Prostate gland (tissue), 2 donors: ENCODE results near the gene ATG16L2. TPM values are rescaled to one million over a fixed set of nuclear protein-coding genes. Genes with fewer than 3 reads are reported as not detected.

ENCODE experiments used
- DNase-seq: peaks from one replicate; pipeline ENCODE4 v3.0.0-alpha.2; 2019; ENCODE audit warnings: low spot score
- H3K27ac ChIP-seq, 2 donors: fragments of 200-600 bp; sonication (generic); 2 replicates each; pipeline ENCODE4 v1.5.1; 2017 to 2019
- H3K27me3 ChIP-seq: fragments of 200-600 bp; sonication (generic); replicated peaks from 2 replicates; pipeline ENCODE4 v1.5.1; 2019; ENCODE audit not compliant: insufficient read depth
- H3K36me3 ChIP-seq, 2 donors: fragments of 200-600 bp; sonication (generic); 1 replicate in 1 of 2; 2 replicates in 1 of 2; pipeline versions ENCODE4 v1.5.1 to v1.8.1; 2017 to 2019
- H3K4me1 ChIP-seq: fragments of 200-600 bp; sonication (generic); replicated peaks from 2 replicates; pipeline ENCODE4 v1.5.1; 2019
- H3K4me3 ChIP-seq, 2 donors: fragments of 200-600 bp; sonication (generic); 2 replicates each; pipeline ENCODE4 v1.5.1; 2017 to 2019
- H3K9me3 ChIP-seq: fragments of 200-600 bp; sonication (generic); 2 replicates; pipeline ENCODE4 v1.5.1; 2017
- POLR2A ChIP-seq: fragments of 450-650 bp; IDR thresholded peaks from one replicate; pipeline ENCODE4 v1.6.1; 2016; ENCODE audit warnings: antibody characterized with exemption, mild to moderate bottlenecking
- POLR2AphosphoS5 ChIP-seq: sonication (generic); formaldehyde crosslinking; IDR thresholded peaks from one replicate; pipeline ENCODE4 v1.6.1; 2017; ENCODE audit warnings: antibody characterized with exemption
- WGBS: methylation state at CpG from one replicate; pipeline ENCODE4 v1.1.5; 2018; 5-methylcytosine and 5-hydroxymethylcytosine counted together
- intact Hi-C: fragments of 100-400 bp; cut with DNase I; formaldehyde crosslinking; loops from one replicate; pipeline ENCODE4 v1.14.2; 2022
- total RNA-seq, 2 donors: library from RNA; depleted of rRNA; stranded (reverse); fragments of >200 nt; gene quantifications; one replicate each; pipeline ENCODE4 v1.1.0, GENCODE V29; 2016
- TF ChIP-seq, protein P1 (sequence below), 4 experiments: fragments of 200-600 bp in 2 of 4; fragments of 450-650 bp in 2 of 4; sonication (generic) in 2 of 4; IDR thresholded peaks; 1 replicate in 3 of 4; 2 replicates in 1 of 4; pipeline ENCODE4 v1.5.1; 2016 to 2019; ENCODE audit warnings: antibody characterized with exemption in 4 of 4, mild to moderate bottlenecking in 2 of 4, moderate library complexity in 2 of 4

The ATG16L2 gene
- total RNA-seq, 2 donors from 2014 or later, result 27.5 to 29.7 TPM

DNA sequence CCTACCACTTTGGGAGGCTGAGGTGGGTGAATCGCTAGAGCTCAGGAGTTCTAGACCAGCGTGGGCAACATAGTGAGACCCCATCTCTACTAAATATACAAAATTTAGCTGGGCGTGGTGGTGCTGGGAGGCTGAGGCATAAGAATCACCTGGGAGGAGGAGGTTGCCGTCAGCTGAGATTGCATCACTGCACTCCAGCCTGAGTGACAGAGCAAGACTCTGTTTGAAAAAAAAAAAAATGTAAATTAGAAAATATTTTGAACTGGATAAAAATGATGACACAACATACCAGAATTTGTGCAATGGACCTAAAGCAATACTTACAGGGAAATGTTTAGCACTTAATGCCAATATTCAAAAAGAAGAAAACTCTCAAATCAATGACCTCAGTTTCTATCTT lies 46.4 kb downstream of the ATG16L2 start:
- no peaks in the 10 kb centered on the region for H3K36me3 ChIP-seq
- no peak for DNase-seq
- H3K27me3 ChIP-seq, result no peaks in the 10 kb centered on the region
- intact Hi-C loops, result no loop called here
- WGBS, result 98% methylated on average over 4 of the region's 4 CpGs
- H3K4me1 ChIP-seq, result no peaks in the 10 kb centered on the region
- no peak overlapping the region for H3K27ac ChIP-seq
- no peak for TF ChIP-seq POLR2A
- TF ChIP-seq, protein P1, sequence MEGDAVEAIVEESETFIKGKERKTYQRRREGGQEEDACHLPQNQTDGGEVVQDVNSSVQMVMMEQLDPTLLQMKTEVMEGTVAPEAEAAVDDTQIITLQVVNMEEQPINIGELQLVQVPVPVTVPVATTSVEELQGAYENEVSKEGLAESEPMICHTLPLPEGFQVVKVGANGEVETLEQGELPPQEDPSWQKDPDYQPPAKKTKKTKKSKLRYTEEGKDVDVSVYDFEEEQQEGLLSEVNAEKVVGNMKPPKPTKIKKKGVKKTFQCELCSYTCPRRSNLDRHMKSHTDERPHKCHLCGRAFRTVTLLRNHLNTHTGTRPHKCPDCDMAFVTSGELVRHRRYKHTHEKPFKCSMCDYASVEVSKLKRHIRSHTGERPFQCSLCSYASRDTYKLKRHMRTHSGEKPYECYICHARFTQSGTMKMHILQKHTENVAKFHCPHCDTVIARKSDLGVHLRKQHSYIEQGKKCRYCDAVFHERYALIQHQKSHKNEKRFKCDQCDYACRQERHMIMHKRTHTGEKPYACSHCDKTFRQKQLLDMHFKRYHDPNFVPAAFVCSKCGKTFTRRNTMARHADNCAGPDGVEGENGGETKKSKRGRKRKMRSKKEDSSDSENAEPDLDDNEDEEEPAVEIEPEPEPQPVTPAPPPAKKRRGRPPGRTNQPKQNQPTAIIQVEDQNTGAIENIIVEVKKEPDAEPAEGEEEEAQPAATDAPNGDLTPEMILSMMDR (IDR thresholded peaks at IDR 0.05), result no peak
- TF ChIP-seq POLR2AphosphoS5, result no peak
- H3K4me3 ChIP-seq, result no peak overlapping the region
- no peaks in the 10 kb centered on the region for H3K9me3 ChIP-seq

DNA sequence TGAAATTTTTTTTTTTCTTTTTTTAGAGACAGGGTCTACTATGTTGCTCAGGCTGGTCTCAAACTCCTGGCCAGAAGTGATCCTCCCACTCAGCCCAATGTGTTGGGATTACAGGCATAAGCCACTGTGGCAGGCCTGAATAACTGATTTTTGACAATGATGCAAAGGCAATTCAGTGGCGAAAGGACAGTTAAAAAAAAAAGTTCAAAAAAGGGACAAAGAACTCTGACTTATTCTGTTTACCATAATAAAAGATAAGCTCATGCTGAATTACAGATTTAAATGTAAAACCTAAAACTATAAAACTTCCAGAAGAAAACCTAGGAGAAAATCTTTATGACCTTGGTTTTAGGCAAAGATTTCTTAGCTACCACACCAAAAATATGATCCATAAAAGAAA lies 48.9 kb downstream of the ATG16L2 start:
- no peaks in the 10 kb centered on the region for H3K27me3 ChIP-seq
- intact Hi-C loops, result no loop called here
- H3K27ac ChIP-seq, result no peak overlapping the region
- TF ChIP-seq, protein P1 (IDR thresholded peaks at IDR 0.05), result no peak
- TF ChIP-seq POLR2A (no peak), POLR2AphosphoS5 (no peak)
- H3K4me3 ChIP-seq, result no peak overlapping the region
- DNase-seq, result no peak
- H3K4me1 ChIP-seq, result no peaks in the 10 kb centered on the region
- 87% methylated on average over 1 of the region's 1 CpG for WGBS
- no peaks in the 10 kb centered on the region for H3K36me3 ChIP-seq
- no peaks in the 10 kb centered on the region for H3K9me3 ChIP-seq

DNA sequence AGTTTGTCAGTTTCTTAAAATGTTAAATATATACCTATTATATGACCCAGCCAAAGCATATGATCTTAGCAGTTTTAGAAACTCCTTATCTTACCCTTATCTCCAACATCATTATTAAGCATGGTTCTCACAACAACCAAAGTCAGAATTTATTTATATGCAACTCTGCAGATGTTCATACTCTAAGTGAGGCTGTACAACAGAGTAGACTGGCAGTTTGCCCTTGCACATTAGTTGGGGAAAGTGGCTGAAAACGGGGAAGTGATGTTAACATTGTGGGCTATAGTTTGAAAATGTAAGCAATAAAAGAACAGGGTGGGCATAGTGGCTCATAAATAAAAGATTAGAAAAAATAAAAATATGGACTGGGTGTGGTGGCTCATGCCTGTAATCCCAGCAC lies 49.7 kb downstream of the ATG16L2 start:
- no peak overlapping the region for H3K27ac ChIP-seq
- 36% methylated on average over 1 of the region's 1 CpG for WGBS
- intact Hi-C loops, result no loop called here
- H3K9me3 ChIP-seq, result no peaks in the 10 kb centered on the region
- H3K4me1 ChIP-seq, result no peaks in the 10 kb centered on the region
- no peak overlapping the region for H3K4me3 ChIP-seq
- DNase-seq, result no peak
- no peaks in the 10 kb centered on the region for H3K36me3 ChIP-seq
- no peaks in the 10 kb centered on the region for H3K27me3 ChIP-seq
- TF ChIP-seq POLR2A (no peak), POLR2AphosphoS5 (no peak)
- TF ChIP-seq, protein P1 (IDR thresholded peaks at IDR 0.05), result no peak

DNA sequence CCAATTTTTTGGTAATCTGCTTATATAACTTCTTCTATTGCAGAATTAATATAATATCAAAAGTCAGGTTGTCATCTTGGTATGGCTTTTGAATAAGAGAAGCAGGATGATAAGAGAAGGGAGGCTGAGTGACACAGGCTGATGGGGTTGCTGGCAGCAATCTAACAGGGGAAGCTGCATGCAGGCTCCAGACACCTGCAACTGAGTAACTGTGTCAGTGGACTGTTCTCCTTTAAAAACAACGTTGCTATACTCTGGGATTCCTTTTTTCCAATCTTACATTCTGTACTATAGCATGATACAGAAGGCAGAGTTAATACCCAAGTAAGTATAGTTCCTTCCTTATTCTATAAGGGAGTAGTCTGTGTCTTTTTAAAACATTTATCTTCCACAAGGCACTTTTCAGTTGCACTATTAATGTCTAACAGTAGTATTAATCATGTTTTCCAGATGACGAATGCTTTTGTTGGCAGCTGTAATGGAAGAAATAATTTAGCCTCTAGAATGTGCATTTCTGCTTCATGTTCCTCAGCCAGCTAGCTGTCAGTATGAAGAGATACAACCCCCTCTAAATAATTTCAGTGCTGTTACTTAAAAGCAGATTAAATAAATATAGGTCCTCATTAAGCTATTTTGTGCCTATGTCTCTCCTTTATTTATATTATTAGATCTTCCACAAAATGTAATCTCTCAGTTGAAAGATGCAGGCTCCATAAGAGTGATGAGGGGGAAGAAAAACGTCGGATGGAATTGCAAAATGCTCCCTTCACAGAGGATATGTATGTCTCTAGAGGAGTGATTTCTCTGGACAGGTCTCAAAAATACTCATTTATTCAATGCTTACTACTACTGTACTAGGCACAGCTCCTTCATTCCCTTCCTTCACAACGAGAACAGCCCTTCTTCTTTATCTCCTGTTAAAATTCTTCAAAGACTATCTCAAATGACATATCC lies 50.8 kb downstream of the ATG16L2 start:
- intact Hi-C loops, result no loop called here
- no peaks in the 10 kb centered on the region for H3K9me3 ChIP-seq
- TF ChIP-seq, protein P1 (IDR thresholded peaks at IDR 0.05), result no peak
- TF ChIP-seq POLR2A, result no peak
- DNase-seq, result no peak
- 29% methylated on average over 5 of the region's 5 CpGs for WGBS
- no peaks in the 10 kb centered on the region for H3K4me1 ChIP-seq
- no peak overlapping the region for H3K4me3 ChIP-seq
- no peak overlapping the region for H3K27ac ChIP-seq
- H3K27me3 ChIP-seq, result no peaks in the 10 kb centered on the region
- H3K36me3 ChIP-seq, result no peaks in the 10 kb centered on the region

DNA sequence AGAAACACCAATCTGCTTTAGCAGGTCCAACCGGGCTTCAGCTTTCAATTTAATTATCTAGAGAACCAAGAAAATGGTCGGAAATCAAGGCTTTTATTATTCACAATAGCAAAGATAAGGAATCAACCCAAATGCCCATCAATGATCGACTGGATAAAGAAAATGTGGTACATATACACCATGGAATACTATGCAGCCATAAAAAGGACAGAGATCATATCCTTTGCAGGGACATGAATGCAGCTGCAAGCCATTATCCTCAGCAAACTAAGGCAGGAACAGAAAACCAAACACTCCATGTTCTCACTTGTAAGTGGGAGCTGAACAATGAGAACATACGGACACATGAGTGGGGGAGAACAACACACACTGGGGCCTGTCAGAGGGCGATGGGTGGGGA lies 53.8 kb downstream of the ATG16L2 start:
- Histone ChIP-seq H3K36me3 (no peaks in the 10 kb centered on the region), H3K27me3 (no peaks in the 10 kb centered on the region), H3K4me1 (no peaks in the 10 kb centered on the region), H3K9me3 (no peaks in the 10 kb centered on the region), H3K4me3 (no peak overlapping the region), H3K27ac (no peak overlapping the region)
- no peak for TF ChIP-seq POLR2AphosphoS5
- no peak for TF ChIP-seq POLR2A
- TF ChIP-seq, protein P1 (IDR thresholded peaks at IDR 0.05), result no peak
- WGBS, result 96% methylated on average over 5 of the region's 5 CpGs
- no peak for DNase-seq
- intact Hi-C loops, result no loop called here
